Activated T-cell treated with anti-CD3 and anti-CD28 coated beads for 24 hours (primary cell): ENCODE data around the gene CD82.
"Not testable (repeated sequence)": the region's sequence is repeated elsewhere in the genome, so short reads cannot be mapped to it uniquely, and the experiment has no call there.

Experiments
- DNase-seq: peaks from one replicate; pipeline ENCODE4 v3.0.0-alpha.2; 2020; ENCODE audit warnings: low read depth

The CD82 gene

DNA sequence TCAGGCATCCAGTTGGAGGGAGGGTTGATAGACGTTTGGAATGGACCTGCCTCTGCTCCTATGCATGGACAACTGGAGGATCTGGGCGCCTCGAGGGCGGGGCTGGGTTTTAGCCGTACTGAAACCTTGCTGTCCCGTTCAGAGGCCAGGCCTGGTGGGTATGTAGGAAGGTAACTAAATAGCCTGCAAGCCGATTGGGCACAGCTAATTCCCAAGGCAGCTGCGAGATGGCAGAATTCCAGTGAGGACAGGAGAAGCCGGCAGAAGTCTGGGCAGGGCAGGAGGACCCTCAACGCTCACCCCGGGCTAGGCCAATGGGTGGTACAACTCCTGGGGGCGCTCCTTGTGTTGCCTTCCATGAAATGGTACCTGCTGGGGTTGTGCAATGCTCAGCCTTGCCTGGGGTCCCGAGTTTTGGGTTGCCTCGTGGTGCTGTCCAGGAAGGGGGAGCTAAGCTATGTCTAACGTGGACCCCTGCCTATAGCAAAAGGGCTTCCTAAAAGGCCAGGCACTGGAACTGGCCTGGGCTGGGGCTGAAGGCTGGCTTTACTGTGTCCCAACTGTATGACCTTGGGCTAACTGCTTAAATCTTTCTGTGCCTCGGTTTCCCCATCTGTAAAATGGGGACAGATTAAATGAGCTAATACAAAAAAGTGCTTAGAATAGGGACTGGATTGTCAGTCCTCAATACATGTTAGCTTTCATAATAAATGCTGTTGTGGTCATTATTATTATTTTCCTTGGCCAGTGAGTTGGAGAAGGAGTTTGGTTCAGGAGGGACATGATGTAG is 30.1 kb upstream of the CD82 start:
- no peak for DNase-seq

DNA sequence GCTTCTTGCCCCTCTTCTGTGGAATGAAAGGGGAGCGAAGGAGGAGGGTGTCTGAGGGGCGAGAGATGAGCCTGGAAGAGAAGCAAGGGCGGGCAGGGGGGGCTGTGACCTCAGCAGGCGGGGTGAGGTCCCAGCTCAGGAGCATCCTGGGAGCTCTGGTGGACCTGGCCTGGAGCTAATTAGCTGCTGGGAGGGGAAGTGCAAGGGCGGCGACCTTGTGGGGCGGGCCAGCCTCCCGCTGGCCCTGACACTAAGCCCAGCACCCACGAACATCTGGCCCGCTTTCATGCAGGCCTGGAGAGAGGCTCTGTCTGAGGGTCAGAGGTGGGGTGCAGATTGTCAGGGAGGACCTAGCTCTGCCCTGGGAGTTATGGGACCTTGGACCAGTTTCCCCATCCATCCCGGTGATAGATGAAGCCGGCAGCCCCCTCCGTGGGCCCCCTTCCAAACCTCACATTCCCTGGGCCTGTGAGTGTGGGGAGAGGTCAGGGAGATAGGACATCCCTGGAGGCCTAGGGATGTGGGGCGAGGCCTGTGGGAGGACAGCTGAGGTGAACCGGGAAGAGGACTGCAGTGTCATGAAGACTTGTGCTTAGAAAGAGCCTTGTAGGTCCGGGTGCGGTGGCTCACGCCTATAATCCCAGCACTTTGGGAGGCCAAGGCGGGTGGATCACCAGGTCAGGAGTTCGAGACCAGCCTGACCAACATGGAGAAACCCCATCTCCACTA is 28.5 kb upstream of the CD82 start:
- DNase-seq: no peak

GRCh38 chr11:44537679-44538078 is 27.8 kb upstream of the CD82 start:
- no peak for DNase-seq

- DNase-seq: peak; percentile 67
These were observed 26.9 kb upstream of the CD82 start for GRCh38 chr11:44538375-44539054.

DNA sequence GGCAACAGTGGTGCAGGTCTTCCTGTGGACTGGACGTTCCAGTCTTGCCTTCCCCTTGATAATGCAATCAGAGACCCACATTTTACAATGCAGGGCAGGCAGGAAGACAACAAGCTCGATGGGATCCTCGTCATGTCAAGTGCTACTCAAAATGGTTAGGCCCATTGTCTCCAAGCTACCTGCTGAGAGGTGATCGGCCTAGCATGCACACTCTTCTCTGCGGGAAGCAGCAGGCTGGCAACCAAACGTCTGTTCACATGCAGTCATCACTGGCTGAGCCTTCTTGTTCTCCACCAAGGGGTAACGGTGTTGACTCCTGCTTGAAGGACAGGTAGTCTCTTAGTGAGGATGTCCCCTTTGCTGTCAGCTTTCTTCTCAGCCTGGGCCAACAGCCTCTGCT is 25.5 kb upstream of the CD82 start:
- DNase-seq: no peak

DNA sequence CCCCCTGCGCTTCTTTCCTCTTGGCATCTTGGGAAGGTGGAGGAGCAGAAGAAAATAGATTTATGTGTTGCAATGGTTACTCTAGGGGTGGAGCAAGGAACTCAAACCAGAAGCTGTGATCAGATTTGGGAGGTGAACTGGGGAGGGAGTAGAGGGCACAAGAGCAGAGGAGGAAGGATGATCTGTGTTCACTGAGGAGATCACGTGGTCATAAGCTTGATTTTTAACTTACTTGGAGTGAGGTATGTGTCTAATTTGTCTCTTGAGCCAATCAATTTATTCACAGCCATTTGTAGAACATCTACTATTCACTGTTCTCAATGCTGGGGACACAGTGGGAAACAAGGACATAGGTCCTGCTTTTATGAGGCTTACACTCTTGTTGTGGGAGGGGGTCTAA is 24.8 kb upstream of the CD82 start:
- DNase-seq: no peak

- no peak for DNase-seq
These were observed 23.1 kb upstream of the CD82 start for GRCh38 chr11:44542372-44542771.

- not testable (repeated sequence) for DNase-seq
These were observed 18.5 kb upstream of the CD82 start for GRCh38 chr11:44546984-44547383.

GRCh38 chr11:44547534-44547933 is 17.9 kb upstream of the CD82 start:
- DNase-seq: not testable (repeated sequence)

GRCh38 chr11:44548032-44548695 is 17.3 kb upstream of the CD82 start:
- DNase-seq: no peak

- not testable (repeated sequence) for DNase-seq
These were observed 16.3 kb upstream of the CD82 start for GRCh38 chr11:44548961-44549749.

DNA sequence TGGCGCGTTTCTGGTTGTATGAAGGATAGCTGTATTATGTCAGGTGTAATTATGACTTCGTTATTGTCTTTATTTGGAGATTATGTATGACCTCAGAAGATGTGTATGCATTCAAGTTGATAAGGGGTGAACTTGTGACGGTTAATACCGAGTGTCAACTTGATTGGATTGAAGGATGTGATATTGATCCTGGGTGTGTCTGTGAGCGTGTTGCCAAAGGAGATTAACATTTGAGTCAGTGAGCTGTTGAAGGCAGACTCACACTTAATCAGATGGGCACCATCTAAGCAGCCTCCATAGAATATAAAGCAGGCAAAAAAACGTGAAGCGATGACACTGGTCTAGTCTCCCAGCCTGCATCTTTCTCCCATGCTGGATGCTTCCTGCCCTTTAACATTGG is 15.3 kb upstream of the CD82 start:
- no peak for DNase-seq

- no peak for DNase-seq
These were observed 13.9 kb upstream of the CD82 start for GRCh38 chr11:44551456-44552139.

GRCh38 chr11:44555031-44555800 is 10.2 kb upstream of the CD82 start:
- DNase-seq: no peak

GRCh38 chr11:44556735-44557409 is 8.6 kb upstream of the CD82 start:
- DNase-seq: no peak

GRCh38 chr11:44557464-44557863 is 8.0 kb upstream of the CD82 start:
- DNase-seq: no peak

DNA sequence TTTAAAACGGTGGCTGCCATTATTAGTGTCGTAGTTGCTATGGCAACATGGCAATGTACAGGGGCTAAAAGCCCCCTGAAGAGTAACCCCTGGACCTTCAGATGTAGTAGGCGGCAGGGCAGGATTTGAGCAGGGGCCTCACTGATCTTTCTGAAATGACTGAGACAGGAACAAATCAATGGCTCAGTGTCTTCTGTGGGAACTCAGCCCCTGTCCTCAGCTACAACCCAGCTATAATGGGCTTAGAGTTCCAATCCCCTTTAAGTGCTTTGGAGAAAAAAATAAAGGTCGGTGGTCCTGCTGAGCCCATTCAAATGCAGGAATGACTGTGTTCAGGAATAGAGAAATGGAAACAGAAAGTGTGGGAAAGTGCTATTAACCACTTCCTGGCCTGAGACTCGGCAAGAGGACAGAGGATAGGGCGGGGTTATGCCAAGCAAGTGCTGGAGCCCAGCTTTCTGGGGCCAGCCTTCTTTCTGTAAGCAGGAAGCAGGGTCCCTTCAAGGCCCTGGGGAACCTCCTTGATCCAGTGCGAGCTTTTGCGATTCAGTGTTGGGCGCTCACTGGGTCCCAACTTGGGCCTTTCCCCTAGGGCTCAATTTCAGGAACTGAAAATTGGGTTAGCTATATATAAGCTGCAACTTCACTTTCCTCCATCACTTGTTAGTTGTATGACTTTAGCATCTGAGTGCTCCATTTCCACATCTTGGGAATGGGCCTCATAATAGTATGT is 6.1 kb upstream of the CD82 start:
- DNase-seq: no peak

DNA sequence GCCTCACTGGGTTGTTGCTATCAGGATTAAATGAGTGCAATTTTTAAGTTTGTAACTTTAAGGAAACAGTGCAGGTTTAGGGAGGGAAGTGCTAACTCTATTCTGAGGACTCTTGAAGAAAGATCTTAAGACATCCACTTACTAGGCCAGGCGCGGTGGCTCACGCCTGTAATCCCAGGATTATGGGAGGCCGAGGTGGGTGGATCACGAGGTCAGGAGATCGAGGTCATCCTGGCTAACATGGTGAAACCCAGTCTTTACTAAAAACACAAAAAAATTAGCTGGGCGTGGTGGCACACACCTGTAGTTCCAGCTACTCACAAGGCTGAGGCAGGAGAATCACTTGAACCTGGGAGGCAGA is 5.5 kb upstream of the CD82 start:
- not testable (repeated sequence) for DNase-seq

DNA sequence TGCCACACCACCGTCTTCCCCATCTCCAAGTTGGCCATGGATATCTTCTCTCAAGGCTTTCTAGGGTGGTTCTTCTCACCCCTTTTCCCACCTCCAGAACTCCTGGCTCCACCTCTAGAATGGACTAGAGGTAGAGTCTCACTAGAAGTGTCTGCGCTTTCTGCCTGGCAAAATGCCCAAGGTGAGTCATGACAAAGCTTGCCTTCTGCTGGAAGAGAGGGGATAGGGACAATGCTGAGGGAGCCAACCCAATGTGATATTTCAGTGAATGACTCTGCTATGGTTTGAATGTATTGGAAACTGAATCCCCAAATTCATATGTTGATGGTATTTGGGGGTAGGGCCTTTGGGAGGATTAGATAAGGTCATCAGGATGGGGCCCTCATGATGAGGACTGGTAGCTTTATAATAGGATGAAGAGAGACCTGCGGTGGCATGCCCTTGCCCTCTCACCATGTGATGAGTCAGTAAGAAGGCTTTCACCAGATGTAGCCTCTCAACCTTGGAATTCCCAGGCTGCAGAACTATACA is 4.1 kb upstream of the CD82 start:
- no peak for DNase-seq
